ENCODE measurements around the gene NAAA. TPM values are rescaled to one million over a fixed set of nuclear protein-coding genes. Genes with fewer than 3 reads are reported as not detected.

Gene NAAA
- total RNA-seq = 49.1 and 54.2 TPM in 2 replicates

DNA sequence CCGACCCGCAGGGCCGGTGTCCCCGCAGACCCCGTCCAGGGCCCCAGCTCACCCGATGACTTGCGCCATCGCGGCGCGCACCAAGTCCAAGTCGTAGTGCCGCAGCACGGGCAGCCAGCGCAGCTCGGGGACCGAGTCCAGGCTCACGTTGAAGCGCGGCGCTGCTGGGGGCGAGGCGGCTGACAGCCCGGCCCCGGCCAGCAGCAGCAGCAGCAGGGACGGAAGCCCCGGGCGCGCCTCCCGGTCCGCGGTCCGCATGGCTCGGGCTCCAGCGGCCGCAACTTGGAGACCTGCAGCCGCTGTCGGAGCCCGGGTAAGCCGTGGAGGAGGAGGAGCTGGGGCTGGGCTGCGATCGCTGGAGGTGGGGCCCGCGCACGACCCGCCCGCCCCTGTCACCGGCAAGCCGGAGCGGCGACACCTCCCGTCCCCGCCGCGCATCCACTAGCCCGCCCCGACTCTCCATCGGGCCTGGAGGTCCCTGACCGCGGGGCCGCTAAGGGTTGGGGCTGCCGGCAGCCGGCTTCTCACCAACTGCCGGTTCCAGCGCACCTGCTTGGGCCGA is at the start of gene NAAA:
NAAA (minus strand) TSS at position 322 of the 562 bp plus-strand sequence; CDS start at position 258, 64 bp downstream.

DNA sequence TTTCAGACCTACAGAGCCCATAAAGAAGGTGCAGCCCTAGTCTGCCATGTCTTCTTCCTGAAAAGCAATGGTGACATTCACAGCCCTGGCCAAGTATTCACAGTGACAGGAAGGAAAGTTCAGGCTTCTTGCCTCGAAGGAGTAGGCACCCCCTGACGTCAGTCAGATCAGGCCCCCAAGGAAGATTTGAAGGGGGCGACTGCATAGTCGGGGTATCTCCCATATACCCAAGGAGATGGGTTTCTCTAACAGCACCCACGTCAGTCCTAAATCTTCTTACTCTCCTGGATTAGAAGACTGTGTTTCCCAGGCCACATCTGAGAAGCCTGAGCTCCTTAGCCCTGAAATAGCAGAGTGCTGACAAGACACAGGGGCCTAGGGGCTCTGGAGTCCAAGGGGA is 38.5 kb downstream of the NAAA start, which contains the start of gene PPEF2:
PPEF2 (minus strand) TSS at position 101 of the 400 bp plus-strand sequence. CDS start 6,127 bp downstream, outside the sequence.

Other genes starting within 250 kb of the NAAA start
- 104 and 114 TPM in 2 replicates for gene USO1, start 216.4 kb downstream of the NAAA start, total RNA-seq
- gene PPEF2, start 38.6 kb downstream of the NAAA start, total RNA-seq = not detected in 2 replicates
- 22.7 and 26.1 TPM in 2 replicates for gene SDAD1, start 49.9 kb upstream of the NAAA start, total RNA-seq
- gene CXCL9, start 66.5 kb upstream of the NAAA start, total RNA-seq = not detected in 2 replicates
- not detected in 2 replicates for gene CXCL10, start 82.5 kb upstream of the NAAA start, total RNA-seq
- gene CXCL11, start 95.1 kb upstream of the NAAA start, total RNA-seq = under 0.01 TPM in 1 of 2 replicates, not detected in the other
- not detected in 2 replicates for gene ART3, start 133.7 kb upstream of the NAAA start, total RNA-seq
- 48.9 and 59.7 TPM in 2 replicates for gene NUP54, start 207.4 kb upstream of the NAAA start, total RNA-seq

Measured in aortic smooth muscle cell (primary cell).